Ishikawa (cell line): ENCODE results near the gene SMURF1.

Source experiments
- CREB1 ChIP-seq: IDR thresholded peaks from 2 replicates; pipeline ENCODE4 v1.6.1; 2012; ENCODE audit warnings: low read depth
- EP300 ChIP-seq: IDR thresholded peaks from 2 replicates; pipeline ENCODE4 v1.6.1; 2012; ENCODE audit warnings: borderline replicate concordance
- RAD21 ChIP-seq: IDR thresholded peaks from 2 replicates; pipeline ENCODE4 v1.6.1; 2012; ENCODE audit warnings: low read depth
- TAF1 ChIP-seq: IDR thresholded peaks from 2 replicates; pipeline ENCODE4 v1.6.1; 2012; ENCODE audit warnings: low read depth, mild to moderate bottlenecking
- USF1 ChIP-seq: IDR thresholded peaks from 2 replicates; pipeline ENCODE4 v1.6.1; 2012
- TF ChIP-seq, protein P1 (sequence below): IDR thresholded peaks from 2 replicates; pipeline ENCODE4 v1.6.1; 2012; ENCODE audit warnings: low read depth, mild to moderate bottlenecking
- TF ChIP-seq, protein P2 (sequence below): IDR thresholded peaks from 2 replicates; pipeline ENCODE4 v1.6.1; 2012

DNA sequence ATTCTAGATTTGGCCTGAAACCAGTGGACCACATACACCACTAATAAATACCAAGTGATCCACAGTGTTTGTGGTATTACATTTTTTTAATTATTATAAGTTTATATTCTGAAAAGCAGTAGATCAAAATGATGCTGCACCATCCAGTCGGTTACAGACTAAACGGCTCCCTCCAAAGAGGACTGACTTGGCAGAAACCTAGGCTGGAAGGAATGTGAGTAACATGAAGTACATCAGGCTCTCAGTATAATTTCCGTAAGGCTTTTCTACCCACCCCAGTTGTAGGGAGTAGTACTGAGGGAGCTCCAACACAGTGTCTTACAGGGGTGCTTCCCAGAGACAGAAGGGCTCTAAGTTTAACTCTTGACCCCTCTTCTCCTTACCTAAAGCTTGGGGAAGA is 146.1 kb downstream of the SMURF1 start:
- TF ChIP-seq USF1 (no peak), EP300 (no peak), RAD21 (no peak), CREB1 (no peak), TAF1 (no peak)
- TF ChIP-seq, protein P1, sequence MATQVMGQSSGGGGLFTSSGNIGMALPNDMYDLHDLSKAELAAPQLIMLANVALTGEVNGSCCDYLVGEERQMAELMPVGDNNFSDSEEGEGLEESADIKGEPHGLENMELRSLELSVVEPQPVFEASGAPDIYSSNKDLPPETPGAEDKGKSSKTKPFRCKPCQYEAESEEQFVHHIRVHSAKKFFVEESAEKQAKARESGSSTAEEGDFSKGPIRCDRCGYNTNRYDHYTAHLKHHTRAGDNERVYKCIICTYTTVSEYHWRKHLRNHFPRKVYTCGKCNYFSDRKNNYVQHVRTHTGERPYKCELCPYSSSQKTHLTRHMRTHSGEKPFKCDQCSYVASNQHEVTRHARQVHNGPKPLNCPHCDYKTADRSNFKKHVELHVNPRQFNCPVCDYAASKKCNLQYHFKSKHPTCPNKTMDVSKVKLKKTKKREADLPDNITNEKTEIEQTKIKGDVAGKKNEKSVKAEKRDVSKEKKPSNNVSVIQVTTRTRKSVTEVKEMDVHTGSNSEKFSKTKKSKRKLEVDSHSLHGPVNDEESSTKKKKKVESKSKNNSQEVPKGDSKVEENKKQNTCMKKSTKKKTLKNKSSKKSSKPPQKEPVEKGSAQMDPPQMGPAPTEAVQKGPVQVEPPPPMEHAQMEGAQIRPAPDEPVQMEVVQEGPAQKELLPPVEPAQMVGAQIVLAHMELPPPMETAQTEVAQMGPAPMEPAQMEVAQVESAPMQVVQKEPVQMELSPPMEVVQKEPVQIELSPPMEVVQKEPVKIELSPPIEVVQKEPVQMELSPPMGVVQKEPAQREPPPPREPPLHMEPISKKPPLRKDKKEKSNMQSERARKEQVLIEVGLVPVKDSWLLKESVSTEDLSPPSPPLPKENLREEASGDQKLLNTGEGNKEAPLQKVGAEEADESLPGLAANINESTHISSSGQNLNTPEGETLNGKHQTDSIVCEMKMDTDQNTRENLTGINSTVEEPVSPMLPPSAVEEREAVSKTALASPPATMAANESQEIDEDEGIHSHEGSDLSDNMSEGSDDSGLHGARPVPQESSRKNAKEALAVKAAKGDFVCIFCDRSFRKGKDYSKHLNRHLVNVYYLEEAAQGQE: no peak
- TF ChIP-seq, protein P2, sequence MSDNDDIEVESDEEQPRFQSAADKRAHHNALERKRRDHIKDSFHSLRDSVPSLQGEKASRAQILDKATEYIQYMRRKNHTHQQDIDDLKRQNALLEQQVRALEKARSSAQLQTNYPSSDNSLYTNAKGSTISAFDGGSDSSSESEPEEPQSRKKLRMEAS: no peak
